Measurements from ENCODE around the gene TNIP3. TPM values are rescaled to one million over a fixed set of nuclear protein-coding genes. Genes with fewer than 3 reads are reported as not detected.

Gene TNIP3
- total RNA-seq, 2 experiments from 2014 or later, result 1.0 TPM; not detected in 1

GRCh38 chr4:121145430-121145829, 18.7 kb downstream of the TNIP3 start:
- Histone ChIP-seq H3K4me3 (ENCODE audit: low read depth, low read length, poor library complexity, severe bottlenecking) (no peak overlapping the region), H3K27ac (ENCODE audit: low read depth, low read length, poor library complexity, severe bottlenecking) (no peak overlapping the region), H4K20me1 (ENCODE audit: insufficient read depth, low read length) (no peaks in the 10 kb centered on the region), H3K36me3 (ENCODE audit: insufficient read depth, low read length) (no peaks in the 10 kb centered on the region), H3K79me2 (ENCODE audit: insufficient read depth, low read depth, low read length) (no peaks in the 10 kb centered on the region), H2AFZ (ENCODE audit: low read length) (no peak overlapping the region), H3K9me3 (ENCODE audit: low read length) (no peaks in the 10 kb centered on the region), H3K9me2 (ENCODE audit: insufficient read depth, low read length) (no peaks in the 10 kb centered on the region), H3K4me1 (ENCODE audit: insufficient read depth, low read length, poor library complexity, severe bottlenecking) (no peaks in the 10 kb centered on the region), H3K4me2 (ENCODE audit: low read length) (no peak overlapping the region)
- intact Hi-C loops (cut with micrococcal nuclease; ENCODE audit: unreplicated experiment), result no loop called here
- no peak for TF ChIP-seq EZH2phosphoT487 (IDR thresholded peaks at IDR 0.05; ENCODE audit: borderline replicate concordance, low read depth, low read length)
- TF ChIP-seq, protein P1, sequence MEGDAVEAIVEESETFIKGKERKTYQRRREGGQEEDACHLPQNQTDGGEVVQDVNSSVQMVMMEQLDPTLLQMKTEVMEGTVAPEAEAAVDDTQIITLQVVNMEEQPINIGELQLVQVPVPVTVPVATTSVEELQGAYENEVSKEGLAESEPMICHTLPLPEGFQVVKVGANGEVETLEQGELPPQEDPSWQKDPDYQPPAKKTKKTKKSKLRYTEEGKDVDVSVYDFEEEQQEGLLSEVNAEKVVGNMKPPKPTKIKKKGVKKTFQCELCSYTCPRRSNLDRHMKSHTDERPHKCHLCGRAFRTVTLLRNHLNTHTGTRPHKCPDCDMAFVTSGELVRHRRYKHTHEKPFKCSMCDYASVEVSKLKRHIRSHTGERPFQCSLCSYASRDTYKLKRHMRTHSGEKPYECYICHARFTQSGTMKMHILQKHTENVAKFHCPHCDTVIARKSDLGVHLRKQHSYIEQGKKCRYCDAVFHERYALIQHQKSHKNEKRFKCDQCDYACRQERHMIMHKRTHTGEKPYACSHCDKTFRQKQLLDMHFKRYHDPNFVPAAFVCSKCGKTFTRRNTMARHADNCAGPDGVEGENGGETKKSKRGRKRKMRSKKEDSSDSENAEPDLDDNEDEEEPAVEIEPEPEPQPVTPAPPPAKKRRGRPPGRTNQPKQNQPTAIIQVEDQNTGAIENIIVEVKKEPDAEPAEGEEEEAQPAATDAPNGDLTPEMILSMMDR (conservative IDR thresholded peaks at IDR 0.05; ENCODE audit: low read length), result no peak
- POLR2A ChIA-PET, result no interaction called here
- CTCF ChIA-PET (ENCODE audit: unreplicated experiment), result no interaction called here
- no TSS peak for BruUV-seq (replicated peaks)
- DNase-seq (ENCODE audit: low spot score), result no peak

GRCh38 chr4:121144021-121144420, 20.1 kb downstream of the TNIP3 start:
- H3K9me3 ChIP-seq (ENCODE audit: low read length), result no peaks in the 10 kb centered on the region
- no peak for TF ChIP-seq EZH2phosphoT487 (IDR thresholded peaks at IDR 0.05; ENCODE audit: borderline replicate concordance, low read depth, low read length)
- TF ChIP-seq, protein P1 (conservative IDR thresholded peaks at IDR 0.05; ENCODE audit: low read length), result no peak
- no TSS peak for BruUV-seq (replicated peaks)
- ChIA-PET CTCF (ENCODE audit: unreplicated experiment) (no interaction called here), POLR2A (no interaction called here)
- no peaks in the 10 kb centered on the region for H3K4me1 ChIP-seq (ENCODE audit: insufficient read depth, low read length, poor library complexity, severe bottlenecking)
- H3K9me2 ChIP-seq (ENCODE audit: insufficient read depth, low read length), result no peaks in the 10 kb centered on the region
- no peaks in the 10 kb centered on the region for H3K79me2 ChIP-seq (ENCODE audit: insufficient read depth, low read depth, low read length)
- H4K20me1 ChIP-seq (ENCODE audit: insufficient read depth, low read length), result no peaks in the 10 kb centered on the region
- intact Hi-C loops (cut with micrococcal nuclease; ENCODE audit: unreplicated experiment), result no loop called here
- DNase-seq (ENCODE audit: low spot score), result no peak
- H3K27ac ChIP-seq (ENCODE audit: low read depth, low read length, poor library complexity, severe bottlenecking), result no peak overlapping the region
- no peak overlapping the region for H2AFZ ChIP-seq (ENCODE audit: low read length)
- no peaks in the 10 kb centered on the region for H3K36me3 ChIP-seq (ENCODE audit: insufficient read depth, low read length)
- H3K4me2 ChIP-seq (ENCODE audit: low read length), result no peak overlapping the region
- no peak overlapping the region for H3K4me3 ChIP-seq (ENCODE audit: low read depth, low read length, poor library complexity, severe bottlenecking)

- TF ChIP-seq, protein P1 (conservative IDR thresholded peaks at IDR 0.05; ENCODE audit: low read length), result no peak
- TF ChIP-seq EZH2phosphoT487 (IDR thresholded peaks at IDR 0.05; ENCODE audit: borderline replicate concordance, low read depth, low read length), result no peak
- no peaks in the 10 kb centered on the region for H4K20me1 ChIP-seq (ENCODE audit: insufficient read depth, low read length)
- no TSS peak for BruUV-seq (replicated peaks)
- no peaks in the 10 kb centered on the region for H3K9me2 ChIP-seq (ENCODE audit: insufficient read depth, low read length)
- DNase-seq (ENCODE audit: low spot score), result no peak
- no peaks in the 10 kb centered on the region for H3K4me1 ChIP-seq (ENCODE audit: insufficient read depth, low read length, poor library complexity, severe bottlenecking)
- H3K27ac ChIP-seq (ENCODE audit: low read depth, low read length, poor library complexity, severe bottlenecking), result no peak overlapping the region
- H2AFZ ChIP-seq (ENCODE audit: low read length), result no peak overlapping the region
- no peaks in the 10 kb centered on the region for H3K9me3 ChIP-seq (ENCODE audit: low read length)
- CTCF ChIA-PET (ENCODE audit: unreplicated experiment), result no interaction called here
- H3K36me3 ChIP-seq (ENCODE audit: insufficient read depth, low read length), result no peaks in the 10 kb centered on the region
- intact Hi-C loops (cut with micrococcal nuclease; ENCODE audit: unreplicated experiment), result no loop called here
- H3K4me3 ChIP-seq (ENCODE audit: low read depth, low read length, poor library complexity, severe bottlenecking), result no peak overlapping the region
- POLR2A ChIA-PET, result interaction anchor here (0.6 kb wide), 1 partner anchor 40 kb away, joined by 3 read pairs; no protein-coding TSS in a partner anchor
- no peak overlapping the region for H3K4me2 ChIP-seq (ENCODE audit: low read length)
- H3K79me2 ChIP-seq (ENCODE audit: insufficient read depth, low read depth, low read length), result no peaks in the 10 kb centered on the region
Measured at GRCh38 chr4:121143131-121143530, 21.0 kb downstream of the TNIP3 start.

Measured in OCI-LY7 (cell line).